SK-N-SH treated with all-trans-retinoic acid at 6 μM for 48 hours (cell line): ENCODE measurements around the gene CARD8.

Experiments used
- ATAC-seq: fragments of 200-7000 bp; cut with Tn5 transposase; 3 replicates; pipeline ENCODE4 v1.9.1; 2020; ENCODE audit warnings: mild to moderate bottlenecking, moderate library complexity
- ARNTL ChIP-seq: fragments of 450-650 bp; formaldehyde crosslinking; IDR thresholded peaks from 2 replicates; pipeline ENCODE4 v1.5.0; 2020; ENCODE audit warnings: low read depth, mild to moderate bottlenecking, moderate library complexity, borderline replicate concordance
- BACH2 ChIP-seq: fragments of 250-450 bp; sonication (Bioruptor Pico); IDR thresholded peaks from 2 replicates; pipeline ENCODE4 v1.9.0; 2021; ENCODE audit warnings: mild to moderate bottlenecking, borderline replicate concordance
- CSDC2 ChIP-seq: fragments of 250-450 bp; sonication (Bioruptor Pico); IDR thresholded peaks from 2 replicates; pipeline ENCODE4 v1.5.0; 2020; ENCODE audit warnings: mild to moderate bottlenecking, moderate library complexity
- ESRRG ChIP-seq: fragments of 250-450 bp; sonication (Bioruptor Pico); IDR thresholded peaks from 2 replicates; pipeline ENCODE4 v1.6.1; 2021; ENCODE audit warnings: mild to moderate bottlenecking
- GLIS3 ChIP-seq: fragments of 250-450 bp; sonication (Bioruptor Pico); IDR thresholded peaks from 2 replicates; pipeline ENCODE4 v1.5.0; 2020; ENCODE audit warnings: mild to moderate bottlenecking, moderate library complexity
- ISL1 ChIP-seq: fragments of 250-450 bp; sonication (Bioruptor Pico); IDR thresholded peaks from 2 replicates; pipeline ENCODE4 v2.1.2; 2022; ENCODE audit warnings: mild to moderate bottlenecking, moderate library complexity
- OSR1 ChIP-seq: fragments of 250-450 bp; sonication (Bioruptor Pico); IDR thresholded peaks from 2 replicates; pipeline ENCODE4 v1.8.0; 2022; ENCODE audit warnings: moderate library complexity, mild to moderate bottlenecking, inconsistent platforms
- SNAI2 ChIP-seq: fragments of 250-450 bp; sonication (Bioruptor Pico); IDR thresholded peaks from 2 replicates; pipeline ENCODE4 v1.5.0; 2020; ENCODE audit warnings: mild to moderate bottlenecking, moderate library complexity
- TCF4 ChIP-seq: fragments of 250-450 bp; sonication (Bioruptor Pico); IDR thresholded peaks from 2 replicates; pipeline ENCODE4 v1.8.0; 2021; ENCODE audit warnings: mild to moderate bottlenecking, moderate library complexity, borderline replicate concordance
- TOX ChIP-seq: fragments of 250-450 bp; sonication (Bioruptor Pico); IDR thresholded peaks from 2 replicates; pipeline ENCODE4 v1.8.0; 2021; ENCODE audit warnings: mild to moderate bottlenecking, moderate library complexity, borderline replicate concordance
- ZC3H10 ChIP-seq: fragments of 250-450 bp; sonication (Bioruptor Pico); IDR thresholded peaks from 2 replicates; pipeline ENCODE4 v1.5.1; 2021; ENCODE audit warnings: mild to moderate bottlenecking, moderate library complexity
- ZFP3 ChIP-seq: fragments of 250-450 bp; sonication (Bioruptor Pico); IDR thresholded peaks from 2 replicates; pipeline ENCODE4 v1.5.0; 2020; ENCODE audit warnings: mild to moderate bottlenecking, moderate library complexity
- ZFP30 ChIP-seq: fragments of 450-650 bp; formaldehyde crosslinking; IDR thresholded peaks from 2 replicates; pipeline ENCODE4 v1.5.0; 2022; ENCODE audit warnings: mild to moderate bottlenecking, moderate library complexity
- ZNF565 ChIP-seq: fragments of 450-650 bp; formaldehyde crosslinking; conservative IDR thresholded peaks from 2 replicates; pipeline ENCODE4 v1.5.0; 2020; ENCODE audit warnings: low read depth, mild to moderate bottlenecking, moderate library complexity
- ZNF70 ChIP-seq: fragments of 450-650 bp; formaldehyde crosslinking; IDR thresholded peaks from 2 replicates; pipeline ENCODE4 v1.5.0; 2020; ENCODE audit warnings: mild to moderate bottlenecking, moderate library complexity
- ZNF8 ChIP-seq: fragments of 450-650 bp; formaldehyde crosslinking; IDR thresholded peaks from 2 replicates; pipeline ENCODE4 v1.5.0; 2020; ENCODE audit warnings: mild to moderate bottlenecking, moderate library complexity
- TF ChIP-seq, protein P1 (sequence below): fragments of 250-450 bp; sonication (Bioruptor Pico); IDR thresholded peaks from 2 replicates; pipeline ENCODE4 v1.8.0; 2020; ENCODE audit warnings: mild to moderate bottlenecking, moderate library complexity, borderline replicate concordance
- TF ChIP-seq, protein P2 (sequence below): fragments of 250-450 bp; sonication (Bioruptor Pico); IDR thresholded peaks from 2 replicates; pipeline ENCODE4 v1.5.0; 2020; ENCODE audit warnings: mild to moderate bottlenecking, moderate library complexity
- TF ChIP-seq, protein P3 (sequence below): fragments of 250-450 bp; sonication (Bioruptor Pico); IDR thresholded peaks from 2 replicates; pipeline ENCODE4 v1.5.1; 2020; ENCODE audit warnings: low read depth, mild to moderate bottlenecking, moderate library complexity

Gene CARD8

DNA sequence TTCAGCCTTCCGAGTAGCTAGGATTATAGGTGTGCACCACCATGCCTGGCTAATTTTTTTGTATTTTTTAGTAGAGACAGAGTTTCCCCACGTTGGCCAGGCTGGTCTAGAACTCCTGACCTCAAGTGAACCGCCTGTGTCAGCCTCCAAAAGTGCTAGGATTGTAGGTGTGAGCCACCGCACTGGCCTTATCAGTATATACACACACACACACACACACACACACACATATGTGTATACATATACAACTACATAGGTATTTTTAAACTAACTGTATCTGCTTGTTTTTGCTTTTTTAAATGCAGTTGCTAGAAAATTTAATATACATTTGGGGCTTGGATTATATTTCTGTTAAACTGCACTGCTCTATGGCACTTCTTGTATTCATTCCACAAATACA is 3.1 kb downstream of the CARD8 start:
- TF ChIP-seq BACH2 (no peak), GLIS3 (CRISPR knock-in tag) (no peak), ZC3H10 (CRISPR knock-in tag) (no peak)
- no peak for ATAC-seq

DNA sequence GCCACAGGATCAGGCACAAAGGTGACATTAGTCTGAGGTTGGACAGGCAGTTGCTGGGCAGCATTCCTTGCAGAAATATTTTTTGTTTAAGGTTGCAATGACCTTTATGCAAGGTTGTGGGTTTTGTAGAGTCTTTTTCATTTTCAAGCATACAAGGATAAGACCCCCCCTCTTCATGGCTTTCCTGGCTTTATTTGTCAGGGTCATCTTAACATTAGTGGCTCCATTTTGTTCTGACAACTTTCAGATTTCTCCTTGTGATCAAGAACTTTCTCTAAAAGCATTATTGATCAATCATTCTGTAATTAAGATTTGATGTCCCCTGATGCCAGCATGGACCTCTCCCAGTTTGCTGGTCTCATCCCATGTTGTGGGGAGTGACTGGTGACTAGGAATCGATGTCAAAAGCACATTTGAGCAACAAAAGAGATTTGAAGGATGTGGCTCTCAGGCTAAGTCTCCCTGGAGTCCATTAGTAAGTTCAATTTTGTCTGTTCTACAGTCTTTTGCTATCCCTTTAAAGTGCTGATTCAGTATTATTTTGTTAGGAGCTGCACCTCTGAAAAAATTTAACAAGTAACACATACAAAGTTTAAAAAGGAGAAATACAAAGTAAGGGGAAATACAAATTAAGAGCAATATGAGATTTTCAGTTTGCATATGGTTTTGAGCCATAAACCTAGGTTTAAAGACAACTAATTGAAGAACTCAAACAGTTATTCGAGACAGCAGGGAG is 5.3 kb downstream of the CARD8 start:
- no peak for TF ChIP-seq GLIS3 (CRISPR knock-in tag)
- TF ChIP-seq ARNTL: no peak
- TF ChIP-seq, protein P1, sequence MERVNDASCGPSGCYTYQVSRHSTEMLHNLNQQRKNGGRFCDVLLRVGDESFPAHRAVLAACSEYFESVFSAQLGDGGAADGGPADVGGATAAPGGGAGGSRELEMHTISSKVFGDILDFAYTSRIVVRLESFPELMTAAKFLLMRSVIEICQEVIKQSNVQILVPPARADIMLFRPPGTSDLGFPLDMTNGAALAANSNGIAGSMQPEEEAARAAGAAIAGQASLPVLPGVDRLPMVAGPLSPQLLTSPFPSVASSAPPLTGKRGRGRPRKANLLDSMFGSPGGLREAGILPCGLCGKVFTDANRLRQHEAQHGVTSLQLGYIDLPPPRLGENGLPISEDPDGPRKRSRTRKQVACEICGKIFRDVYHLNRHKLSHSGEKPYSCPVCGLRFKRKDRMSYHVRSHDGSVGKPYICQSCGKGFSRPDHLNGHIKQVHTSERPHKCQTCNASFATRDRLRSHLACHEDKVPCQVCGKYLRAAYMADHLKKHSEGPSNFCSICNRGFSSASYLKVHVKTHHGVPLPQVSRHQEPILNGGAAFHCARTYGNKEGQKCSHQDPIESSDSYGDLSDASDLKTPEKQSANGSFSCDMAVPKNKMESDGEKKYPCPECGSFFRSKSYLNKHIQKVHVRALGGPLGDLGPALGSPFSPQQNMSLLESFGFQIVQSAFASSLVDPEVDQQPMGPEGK (CRISPR knock-in tag): no peak
- TF ChIP-seq OSR1: no peak
- TF ChIP-seq, protein P2, sequence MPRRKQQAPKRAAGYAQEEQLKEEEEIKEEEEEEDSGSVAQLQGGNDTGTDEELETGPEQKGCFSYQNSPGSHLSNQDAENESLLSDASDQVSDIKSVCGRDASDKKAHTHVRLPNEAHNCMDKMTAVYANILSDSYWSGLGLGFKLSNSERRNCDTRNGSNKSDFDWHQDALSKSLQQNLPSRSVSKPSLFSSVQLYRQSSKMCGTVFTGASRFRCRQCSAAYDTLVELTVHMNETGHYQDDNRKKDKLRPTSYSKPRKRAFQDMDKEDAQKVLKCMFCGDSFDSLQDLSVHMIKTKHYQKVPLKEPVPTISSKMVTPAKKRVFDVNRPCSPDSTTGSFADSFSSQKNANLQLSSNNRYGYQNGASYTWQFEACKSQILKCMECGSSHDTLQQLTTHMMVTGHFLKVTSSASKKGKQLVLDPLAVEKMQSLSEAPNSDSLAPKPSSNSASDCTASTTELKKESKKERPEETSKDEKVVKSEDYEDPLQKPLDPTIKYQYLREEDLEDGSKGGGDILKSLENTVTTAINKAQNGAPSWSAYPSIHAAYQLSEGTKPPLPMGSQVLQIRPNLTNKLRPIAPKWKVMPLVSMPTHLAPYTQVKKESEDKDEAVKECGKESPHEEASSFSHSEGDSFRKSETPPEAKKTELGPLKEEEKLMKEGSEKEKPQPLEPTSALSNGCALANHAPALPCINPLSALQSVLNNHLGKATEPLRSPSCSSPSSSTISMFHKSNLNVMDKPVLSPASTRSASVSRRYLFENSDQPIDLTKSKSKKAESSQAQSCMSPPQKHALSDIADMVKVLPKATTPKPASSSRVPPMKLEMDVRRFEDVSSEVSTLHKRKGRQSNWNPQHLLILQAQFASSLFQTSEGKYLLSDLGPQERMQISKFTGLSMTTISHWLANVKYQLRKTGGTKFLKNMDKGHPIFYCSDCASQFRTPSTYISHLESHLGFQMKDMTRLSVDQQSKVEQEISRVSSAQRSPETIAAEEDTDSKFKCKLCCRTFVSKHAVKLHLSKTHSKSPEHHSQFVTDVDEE (CRISPR knock-in tag): no peak
- TF ChIP-seq ZFP3 (CRISPR knock-in tag): no peak
- ATAC-seq: no peak

DNA sequence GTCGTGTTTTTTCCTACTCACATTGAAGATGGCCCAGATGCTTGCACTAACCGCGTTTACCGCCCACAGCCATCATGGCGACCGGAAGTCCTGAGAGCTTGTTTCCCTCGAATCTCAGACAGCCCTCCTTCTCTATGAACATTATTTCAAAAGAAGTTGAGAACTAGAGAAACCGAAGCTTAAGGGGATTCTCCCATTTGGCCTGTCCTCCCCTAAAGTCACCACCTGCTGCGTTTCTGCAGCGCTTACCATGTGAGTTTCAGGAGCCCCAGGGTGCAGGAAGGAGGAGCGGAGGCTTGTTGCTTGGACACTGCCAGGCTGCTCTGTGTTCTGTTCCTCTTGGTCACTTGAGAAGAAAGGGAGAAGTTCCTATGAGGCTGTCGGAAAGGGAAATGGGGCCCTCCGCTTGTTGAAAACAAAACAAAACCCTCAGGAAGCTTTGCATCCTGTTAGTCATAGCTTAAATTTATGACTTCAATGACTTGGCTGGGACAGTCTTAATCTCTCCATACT is 6.2 kb downstream of the CARD8 start:
- no peak for TF ChIP-seq ARNTL
- TF ChIP-seq CSDC2: no peak
- no peak for TF ChIP-seq ESRRG
- no peak for TF ChIP-seq ZNF70 (CRISPR knock-in tag)
- no peak for TF ChIP-seq TOX (CRISPR knock-in tag)
- no peak for TF ChIP-seq OSR1
- no peak for TF ChIP-seq ZC3H10 (CRISPR knock-in tag)
- ATAC-seq: no peak

DNA sequence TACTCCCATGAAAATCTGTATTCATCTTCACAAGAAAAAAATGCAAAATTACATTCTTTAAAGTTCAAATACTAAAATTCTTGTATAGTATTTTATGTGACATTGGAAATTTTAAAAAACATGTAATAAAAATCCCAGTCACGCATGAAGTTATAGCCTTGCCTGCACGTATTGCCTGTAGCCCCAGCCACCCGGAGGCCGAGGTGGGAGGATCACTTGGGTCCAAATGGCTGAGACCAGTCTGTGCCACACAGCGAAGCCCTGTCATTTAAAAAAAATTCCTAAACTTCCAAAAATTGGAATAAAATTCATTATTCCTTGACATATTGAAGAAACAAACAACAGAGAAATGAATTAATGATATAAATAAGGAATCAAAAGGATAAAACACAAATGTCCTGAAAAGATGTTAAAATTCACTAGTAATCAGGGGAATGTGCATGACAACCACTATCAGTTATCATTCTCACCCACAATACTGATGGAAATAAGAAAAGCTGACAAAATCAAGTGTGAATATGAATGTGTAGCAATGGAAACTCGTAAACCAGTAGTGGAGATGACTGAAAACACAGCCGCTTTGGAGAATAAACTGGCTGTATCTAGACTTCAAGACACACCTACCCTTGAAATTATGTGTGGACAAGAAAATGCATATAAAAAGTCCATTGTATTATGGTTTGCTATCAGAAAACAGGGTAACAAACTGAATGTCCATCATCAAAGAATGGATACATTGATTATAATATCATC is 7.5 kb downstream of the CARD8 start:
- no peak for ATAC-seq
- TF ChIP-seq OSR1: no peak
- no peak for TF ChIP-seq TCF4 (CRISPR knock-in tag)
- TF ChIP-seq ESRRG: no peak
- TF ChIP-seq ARNTL: no peak
- no peak for TF ChIP-seq CSDC2
- TF ChIP-seq ZFP30 (CRISPR knock-in tag): no peak
- no peak for TF ChIP-seq BACH2
- no peak for TF ChIP-seq ZNF8
- no peak for TF ChIP-seq SNAI2
- no peak for TF ChIP-seq ZFP3 (CRISPR knock-in tag)
- TF ChIP-seq ZNF565: no peak
- no peak for TF ChIP-seq ZNF70 (CRISPR knock-in tag)
- no peak for TF ChIP-seq ISL1 (CRISPR knock-in tag)
- no peak for TF ChIP-seq ZC3H10 (CRISPR knock-in tag)
- TF ChIP-seq, protein P3, sequence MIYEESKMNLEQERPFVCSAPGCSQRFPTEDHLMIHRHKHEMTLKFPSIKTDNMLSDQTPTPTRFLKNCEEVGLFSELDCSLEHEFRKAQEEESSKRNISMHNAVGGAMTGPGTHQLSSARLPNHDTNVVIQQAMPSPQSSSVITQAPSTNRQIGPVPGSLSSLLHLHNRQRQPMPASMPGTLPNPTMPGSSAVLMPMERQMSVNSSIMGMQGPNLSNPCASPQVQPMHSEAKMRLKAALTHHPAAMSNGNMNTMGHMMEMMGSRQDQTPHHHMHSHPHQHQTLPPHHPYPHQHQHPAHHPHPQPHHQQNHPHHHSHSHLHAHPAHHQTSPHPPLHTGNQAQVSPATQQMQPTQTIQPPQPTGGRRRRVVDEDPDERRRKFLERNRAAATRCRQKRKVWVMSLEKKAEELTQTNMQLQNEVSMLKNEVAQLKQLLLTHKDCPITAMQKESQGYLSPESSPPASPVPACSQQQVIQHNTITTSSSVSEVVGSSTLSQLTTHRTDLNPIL (CRISPR knock-in tag): no peak

DNA sequence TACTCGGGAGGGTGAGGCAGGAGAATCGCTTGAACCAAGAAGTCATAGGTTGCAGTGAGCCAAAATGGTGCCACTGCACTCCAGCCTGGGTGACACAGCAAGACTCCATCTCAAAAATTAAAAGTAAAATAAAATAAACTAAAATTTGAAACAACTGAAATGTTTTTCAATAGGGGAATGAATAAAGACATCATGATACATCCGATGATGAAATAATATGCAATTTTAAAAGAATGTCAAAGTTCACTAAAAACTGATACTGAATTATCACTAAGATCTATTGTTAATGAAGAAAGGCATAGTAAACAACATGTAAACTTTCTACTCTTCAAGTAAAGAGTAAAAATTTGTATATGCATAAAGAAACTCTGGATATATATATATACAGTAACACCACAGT is 8.5 kb downstream of the CARD8 start:
- TF ChIP-seq BACH2: no peak
- TF ChIP-seq GLIS3 (CRISPR knock-in tag): no peak
- no peak for TF ChIP-seq ESRRG
- no peak for TF ChIP-seq ZNF8
- TF ChIP-seq ARNTL: no peak
- TF ChIP-seq ISL1 (CRISPR knock-in tag): no peak
- no peak for TF ChIP-seq TOX (CRISPR knock-in tag)
- no peak for ATAC-seq
